GM12878 (cell line): ENCODE measurements around the gene HTR4. TPM values are rescaled to one million over a fixed set of nuclear protein-coding genes. Genes with fewer than 3 reads are reported as not detected.

ENCODE experiments used
- ATAC-seq: fragments of 200-7000 bp; cut with Tn5 transposase; 3 replicates; pipeline ENCODE4 v1.9.1; 2020; ENCODE audit warnings: mild to moderate bottlenecking, moderate library complexity
- BruUV-seq: library from RNA; stranded (reverse); fragments of 400-500 nt; replicated peaks from 2 replicates; lab custom pipeline; 2021; lab: Mats Ljungman, UMichigan
- CTCF ChIA-PET: fragments of 300-600 bp; sonication (Branson Sonifier 250); formaldehyde crosslinking; extraction: SDS; loops from one replicate; lab custom pipeline; 2021; ENCODE audit warnings: inconsistent platforms; lab: Yijun Ruan, JAX
- POLR2A ChIA-PET: fragments of 350-600 bp; formaldehyde crosslinking; extraction: SDS; loops from one replicate; lab custom pipeline; 2021; ENCODE audit warnings: inconsistent platforms; lab: Charles Lee
- RAD21 ChIA-PET: fragments of 300-600 bp; sonication (Branson Sonifier 250); formaldehyde crosslinking; loops from one replicate; lab custom pipeline; 2023; ENCODE audit warnings: antibody characterized with exemption; ENCODE audit not compliant: unreplicated experiment; lab: Charles Lee
- SMC1A ChIA-PET: fragments of 300-600 bp; sonication (Branson Sonifier 250); formaldehyde crosslinking; loops from one replicate; lab custom pipeline; 2023; ENCODE audit not compliant: unreplicated experiment, uncharacterized antibody; lab: Charles Lee
- DNase-seq: peaks from one replicate; pipeline ENCODE4 v3.0.0-alpha.2; 2011; ENCODE audit warnings: low read depth, low spot score
- FAIRE-seq: peaks from 3 replicates; lab custom pipeline; 2011; peaks lifted over from hg19 to GRCh38; lab: Jason Lieb, UNC
- H2AFZ ChIP-seq: 2 replicates; pipeline ENCODE4 v1.6.0; 2011; ENCODE audit warnings: low read depth, low read length, control low read depth; ENCODE audit not compliant: control insufficient read depth
- H3K27ac ChIP-seq: 2 replicates; pipeline ENCODE4 v1.5.1; 2011; ENCODE audit warnings: control low read depth; ENCODE audit not compliant: control insufficient read depth, insufficient read depth
- H3K27me3 ChIP-seq, 2 experiments: replicated peaks in 1 of 2; 2 replicates each; pipeline versions ENCODE4 v1.6.0 to v1.6.1; 2011; ENCODE audit warnings: low read length in 1 of 2; ENCODE audit not compliant: control insufficient read depth in 2 of 2, insufficient read depth in 2 of 2
- H3K36me3 ChIP-seq, 2 experiments: 2 replicates each; pipeline ENCODE4 v1.5.1; 2011; ENCODE audit warnings: low read length in 1 of 2; ENCODE audit not compliant: control insufficient read depth in 2 of 2, insufficient read depth in 2 of 2
- H3K4me1 ChIP-seq: 2 replicates; pipeline ENCODE4 v1.6.1; 2011; ENCODE audit warnings: mild to moderate bottlenecking, low read length, moderate library complexity, mixed read lengths; ENCODE audit not compliant: control insufficient read depth, insufficient read depth
- H3K4me2 ChIP-seq: 2 replicates; pipeline ENCODE4 v1.6.0; 2011; ENCODE audit warnings: control low read depth; ENCODE audit not compliant: control insufficient read depth, insufficient read depth
- H3K4me3 ChIP-seq: fragments of 200-600 bp; sonication (generic); 2 replicates; pipeline ENCODE4 v1.5.1; 2016
- H3K79me2 ChIP-seq: 2 replicates; pipeline ENCODE4 v1.6.0; 2011; ENCODE audit warnings: low read length; ENCODE audit not compliant: control insufficient read depth, insufficient read depth
- H3K9ac ChIP-seq: 2 replicates; pipeline ENCODE4 v1.8.0; 2011; ENCODE audit warnings: low read length, control low read depth, mixed read lengths; ENCODE audit not compliant: control insufficient read depth, insufficient read depth
- H3K9me3 ChIP-seq: replicated peaks from 3 replicates; pipeline ENCODE4 v1.5.1; 2011; ENCODE audit warnings: mild to moderate bottlenecking, low read length; ENCODE audit not compliant: control insufficient read depth, insufficient read depth
- H4K20me1 ChIP-seq: 2 replicates; pipeline ENCODE4 v1.6.0; 2011; ENCODE audit not compliant: control insufficient read depth, insufficient read depth
- BRCA1 ChIP-seq: IDR thresholded peaks from 2 replicates; pipeline ENCODE4 v1.6.1; 2011; ENCODE audit warnings: low read depth, low read length, improper control_type of control experiment
- EED ChIP-seq: sonication (generic); IDR thresholded peaks from 2 replicates; pipeline ENCODE4 v1.6.1; 2016; ENCODE audit warnings: antibody characterized with exemption, low read depth
- FOS ChIP-seq: IDR thresholded peaks from 3 replicates; pipeline ENCODE4 v1.6.1; 2011; ENCODE audit warnings: borderline replicate concordance; ENCODE audit not compliant: insufficient read length; ENCODE audit errors: extremely low read depth
- FOXM1 ChIP-seq: IDR thresholded peaks from 2 replicates; pipeline ENCODE4 v1.6.1; 2012; ENCODE audit warnings: low read depth, mild to moderate bottlenecking, inconsistent platforms, low read length, moderate library complexity
- MTA2 ChIP-seq: fragments of 450-650 bp; IDR thresholded peaks from 2 replicates; pipeline ENCODE4 v1.6.1; 2016; ENCODE audit warnings: low read depth, mild to moderate bottlenecking, moderate library complexity
- PKNOX1 ChIP-seq: fragments of 450-650 bp; IDR thresholded peaks from 2 replicates; pipeline ENCODE4 v1.6.1; 2016; ENCODE audit warnings: mild to moderate bottlenecking
- SP1 ChIP-seq: IDR thresholded peaks from one replicate; pipeline ENCODE4 v1.6.1; 2011; ENCODE audit warnings: low read depth, low read length
- SPI1 ChIP-seq: IDR thresholded peaks from 2 replicates; pipeline ENCODE4 v1.6.1; 2011; ENCODE audit warnings: low read depth, mild to moderate bottlenecking, low read length, moderate library complexity, borderline replicate concordance; ENCODE audit not compliant: insufficient read depth
- USF1 ChIP-seq: IDR thresholded peaks from 2 replicates; pipeline ENCODE4 v1.6.1; 2011; ENCODE audit warnings: borderline replicate concordance, low read depth, mild to moderate bottlenecking, moderate library complexity, mixed read lengths, low read length; ENCODE audit not compliant: insufficient read depth; ENCODE audit errors: extremely low read length
- ZNF592 ChIP-seq: fragments of 450-650 bp; IDR thresholded peaks from 2 replicates; pipeline ENCODE4 v1.6.1; 2017; ENCODE audit warnings: mild to moderate bottlenecking, moderate library complexity
- WGBS: methylation state at CpG from one replicate; pipeline ENCODE4 v1.1.6; 2016; ENCODE audit warnings: low lambda C conversion rate; ENCODE audit not compliant: insufficient replicate concordance, insufficient coverage; ENCODE audit errors: missing lambda C conversion rate; 5-methylcytosine and 5-hydroxymethylcytosine counted together
- in situ Hi-C: fragments of 300-500 bp; cut with MboI; formaldehyde crosslinking; loops from 9 replicates; pipeline ENCODE4 v1.14.3; 2018; ENCODE audit warnings: mixed read lengths
- intact Hi-C: fragments of 100-400 bp; cut with micrococcal nuclease; formaldehyde crosslinking; loops from one replicate; pipeline ENCODE4 v1.14.2; 2022; ENCODE audit not compliant: unreplicated experiment
- polyA plus RNA-seq, 11 experiments: library from polyadenylated mRNA; depleted of rRNA in 4 of 11; unstranded in 6 of 11; stranded (reverse) in 5 of 11; fragments of >200 nt; fragmentation: Nextera tagmentation in 4 of 11; fragmentation: Illumina TruSeq in 1 of 11; extraction: Ambion mirVana in 4 of 11; extraction: Trizol in 1 of 11; gene quantifications; 1 replicate in 1 of 11; 2 replicates in 10 of 11; pipeline versions ENCODE4 v1.2.1 to v1.2.3, GENCODE V29; 2011 to 2016; ENCODE audit warnings: inconsistent platforms in 2 of 11, missing spikeins in 2 of 11, low read depth in 1 of 11
- total RNA-seq, 4 experiments: library from RNA; depleted of rRNA in 3 of 4; stranded (reverse); fragments of >200 nt in 3 of 4; fragmentation: Illumina TruSeq in 1 of 4; extraction: Trizol in 1 of 4; gene quantifications; 2 replicates each; pipeline versions ENCODE4 v1.2.1 to v1.2.3, GENCODE V29; 2013 to 2021
- TF ChIP-seq, protein P1 (sequence below): IDR thresholded peaks from 2 replicates; pipeline ENCODE4 v1.6.1; 2012; ENCODE audit warnings: mild to moderate bottlenecking, low read depth, low read length

Gene HTR4
- total and polyA plus RNA-seq, 10 of the 15 experiments (the other 5 are each of a cell fraction or from before 2014, with no cell fraction given): not detected

- H3K4me3 ChIP-seq: no peak overlapping the region
- WGBS: 26% methylated on average over 4 of the region's 4 CpGs
- RAD21 ChIA-PET: no interaction called here
- TF ChIP-seq ZNF592 (no peak), SP1 (no peak), USF1 (no peak), SPI1 (no peak), FOS (no peak), MTA2 (no peak), PKNOX1 (no peak), FOXM1 (no peak), BRCA1 (no peak), EED (no peak)
- TF ChIP-seq, protein P1, sequence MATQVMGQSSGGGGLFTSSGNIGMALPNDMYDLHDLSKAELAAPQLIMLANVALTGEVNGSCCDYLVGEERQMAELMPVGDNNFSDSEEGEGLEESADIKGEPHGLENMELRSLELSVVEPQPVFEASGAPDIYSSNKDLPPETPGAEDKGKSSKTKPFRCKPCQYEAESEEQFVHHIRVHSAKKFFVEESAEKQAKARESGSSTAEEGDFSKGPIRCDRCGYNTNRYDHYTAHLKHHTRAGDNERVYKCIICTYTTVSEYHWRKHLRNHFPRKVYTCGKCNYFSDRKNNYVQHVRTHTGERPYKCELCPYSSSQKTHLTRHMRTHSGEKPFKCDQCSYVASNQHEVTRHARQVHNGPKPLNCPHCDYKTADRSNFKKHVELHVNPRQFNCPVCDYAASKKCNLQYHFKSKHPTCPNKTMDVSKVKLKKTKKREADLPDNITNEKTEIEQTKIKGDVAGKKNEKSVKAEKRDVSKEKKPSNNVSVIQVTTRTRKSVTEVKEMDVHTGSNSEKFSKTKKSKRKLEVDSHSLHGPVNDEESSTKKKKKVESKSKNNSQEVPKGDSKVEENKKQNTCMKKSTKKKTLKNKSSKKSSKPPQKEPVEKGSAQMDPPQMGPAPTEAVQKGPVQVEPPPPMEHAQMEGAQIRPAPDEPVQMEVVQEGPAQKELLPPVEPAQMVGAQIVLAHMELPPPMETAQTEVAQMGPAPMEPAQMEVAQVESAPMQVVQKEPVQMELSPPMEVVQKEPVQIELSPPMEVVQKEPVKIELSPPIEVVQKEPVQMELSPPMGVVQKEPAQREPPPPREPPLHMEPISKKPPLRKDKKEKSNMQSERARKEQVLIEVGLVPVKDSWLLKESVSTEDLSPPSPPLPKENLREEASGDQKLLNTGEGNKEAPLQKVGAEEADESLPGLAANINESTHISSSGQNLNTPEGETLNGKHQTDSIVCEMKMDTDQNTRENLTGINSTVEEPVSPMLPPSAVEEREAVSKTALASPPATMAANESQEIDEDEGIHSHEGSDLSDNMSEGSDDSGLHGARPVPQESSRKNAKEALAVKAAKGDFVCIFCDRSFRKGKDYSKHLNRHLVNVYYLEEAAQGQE: no peak
Measured at GRCh38 chr5:148465381-148466235, 188.7 kb downstream of the HTR4 start.

More at GRCh38 chr5:148465381-148466235, 188.7 kb downstream of the HTR4 start:
- Histone ChIP-seq H3K4me2 (no peak overlapping the region), H3K9me3 (no peaks in the 10 kb centered on the region), H3K9ac (no peak overlapping the region), H3K79me2 (no peaks in the 10 kb centered on the region), H4K20me1 (no peaks in the 10 kb centered on the region), H3K36me3 (no peaks in the 10 kb centered on the region), H2AFZ (no peak overlapping the region), H3K27ac (no peak overlapping the region), H3K27me3 (no peaks in the 10 kb centered on the region), H3K4me1 (no peaks in the 10 kb centered on the region)
- DNase-seq: no peak
- ATAC-seq: no peak
- SMC1A ChIA-PET: interaction anchor here (0.6 kb wide), 1 partner anchor 294 kb away, joined by 3 read pairs; no protein-coding TSS in a partner anchor
- no TSS peak for BruUV-seq
- CTCF ChIA-PET: no interaction called here
- POLR2A ChIA-PET: no interaction called here
- FAIRE-seq: no peak
- in situ Hi-C loops: no loop called here
- intact Hi-C loops: no loop called here
